Measurements from ENCODE around the gene KPNA1. TPM values are rescaled to one million over a fixed set of nuclear protein-coding genes. Genes with fewer than 3 reads are reported as not detected.
A peak's percentile ranks its signal among the peaks of the same experiment; 100 is the strongest.

The KPNA1 gene
- total and polyA plus RNA-seq, 2 of the 13 experiments (the other 11 are each of a cell fraction or from before 2014, with no cell fraction given), result 15.4 to 30.0 TPM

GRCh38 chr3:122514123-122515019 is at the start of gene KPNA1 (continued):
- TF ChIP-seq ZBTB40 (IDR thresholded peaks at IDR 0.05) (no peak), ZBTB40 (CRISPR knock-in tag; IDR thresholded peaks at IDR 0.05) (peak; percentile 48; the same call in 1 of the 2 replicates), PRDM10 (CRISPR knock-in tag; IDR thresholded peaks at IDR 0.05; ENCODE audit: low read depth) (no peak), POLR2G (IDR thresholded peaks at IDR 0.05; ENCODE audit: low read depth, low read length) (peak; percentile 93), IKZF5 (CRISPR knock-in tag; IDR thresholded peaks at IDR 0.05) (peak; percentile 79), ZNF564 (CRISPR knock-in tag; IDR thresholded peaks at IDR 0.05) (peak; percentile 56; the same call in 1 of the 2 replicates), SRSF4 (IDR thresholded peaks at IDR 0.05; ENCODE audit: low read depth, low read length, poor library complexity, severe bottlenecking) (no peak), EEA1 (CRISPR knock-in tag; IDR thresholded peaks at IDR 0.05; ENCODE audit: borderline replicate concordance) (peak; percentile 76), XRCC5 (optimal IDR thresholded peaks at IDR 0.05; ENCODE audit: low read length) (no peak), ZKSCAN1 (IDR thresholded peaks at IDR 0.05; ENCODE audit: low read length) (no peak), ZNF619 (CRISPR knock-in tag; IDR thresholded peaks at IDR 0.05) (0 out of 2 replicates have a peak, but pooled peaks have one; percentile 22), NR2C2 (CRISPR knock-in tag; IDR thresholded peaks at IDR 0.05; ENCODE audit: borderline replicate concordance) (peak; percentile 69; the same call in 1 of the 2 replicates), ZNF451 (CRISPR knock-in tag; IDR thresholded peaks at IDR 0.05) (peak; percentile 36; the same call in 1 of the 2 replicates), ZNF790 (CRISPR knock-in tag; IDR thresholded peaks at IDR 0.05; ENCODE audit: borderline replicate concordance) (no peak; the same call in 1 of the 2 replicates)

Data from HepG2 (cell line).